H9 (cell line): ENCODE results near the gene DENND1A. TPM values are rescaled to one million over a fixed set of nuclear protein-coding genes. Genes with fewer than 3 reads are reported as not detected.

Source experiments
- DNase-seq: peaks from one replicate; pipeline ENCODE4 v3.0.0-alpha.2; 2017
- H2AFZ ChIP-seq: one replicate; pipeline ENCODE4 v1.6.1; 2013; ENCODE audit warnings: mild to moderate bottlenecking, low read length, control low read depth, moderate library complexity
- H2AK5ac ChIP-seq: 2 replicates; pipeline ENCODE4 v1.6.1; 2013; ENCODE audit warnings: low read length, control low read depth, mixed read lengths; ENCODE audit not compliant: insufficient read length
- H2BK120ac ChIP-seq: one replicate; pipeline ENCODE4 v1.6.1; 2013; ENCODE audit warnings: low read depth, mild to moderate bottlenecking, low read length, control low read depth, inconsistent platforms; ENCODE audit not compliant: poor library complexity, severe bottlenecking
- H2BK12ac ChIP-seq: 2 replicates; pipeline ENCODE4 v1.6.1; 2013; ENCODE audit warnings: low read length, control low read depth, mixed read lengths, low read depth; ENCODE audit not compliant: insufficient read length
- H2BK15ac ChIP-seq: 2 replicates; pipeline ENCODE4 v1.6.1; 2013; ENCODE audit warnings: low read depth, low read length, control low read depth
- H2BK20ac ChIP-seq: one replicate; pipeline ENCODE4 v1.6.1; 2013; ENCODE audit warnings: low read depth, mild to moderate bottlenecking, low read length, control low read depth, inconsistent platforms; ENCODE audit not compliant: poor library complexity, severe bottlenecking
- H2BK5ac ChIP-seq: 2 replicates; pipeline ENCODE4 v1.6.1; 2013; ENCODE audit warnings: low read length, control low read depth, mixed read lengths; ENCODE audit not compliant: insufficient read length
- H3K14ac ChIP-seq: 2 replicates; pipeline ENCODE4 v1.6.1; 2013; ENCODE audit warnings: low read length, control low read depth; ENCODE audit not compliant: insufficient read depth
- H3K18ac ChIP-seq: 2 replicates; pipeline ENCODE4 v1.6.1; 2013; ENCODE audit warnings: low read depth, mild to moderate bottlenecking, mixed read lengths, low read length, control low read depth; ENCODE audit not compliant: insufficient read length
- H3K23ac ChIP-seq: 2 replicates; pipeline ENCODE4 v1.6.1; 2013; ENCODE audit warnings: low read length, control low read depth, mixed read lengths, low read depth; ENCODE audit not compliant: insufficient read length
- H3K23me2 ChIP-seq: 2 replicates; pipeline ENCODE4 v1.6.1; 2013; ENCODE audit warnings: low read depth, mild to moderate bottlenecking, mixed read lengths, low read length, control low read depth; ENCODE audit not compliant: insufficient read length, poor library complexity, severe bottlenecking
- H3K27ac ChIP-seq: 2 replicates; pipeline ENCODE4 v1.5.1; 2013; ENCODE audit warnings: low read length, control low read depth, mixed read lengths, low read depth; ENCODE audit not compliant: insufficient read length
- H3K27me3 ChIP-seq: 2 replicates; pipeline ENCODE4 v1.6.1; 2013; ENCODE audit warnings: low read length, control low read depth, inconsistent platforms; ENCODE audit not compliant: insufficient read depth
- H3K4ac ChIP-seq: 2 replicates; pipeline ENCODE4 v1.6.1; 2013; ENCODE audit warnings: low read depth, mild to moderate bottlenecking, control low read depth, inconsistent platforms, low read length, moderate library complexity
- H3K4me1 ChIP-seq: 2 replicates; pipeline ENCODE4 v1.6.1; 2013; ENCODE audit warnings: low read length, control low read depth, inconsistent platforms; ENCODE audit not compliant: insufficient read depth
- H3K4me2 ChIP-seq: 2 replicates; pipeline ENCODE4 v1.6.1; 2013; ENCODE audit warnings: low read length, control low read depth, mixed read lengths; ENCODE audit not compliant: insufficient read length, insufficient read depth
- H3K56ac ChIP-seq: 2 replicates; pipeline ENCODE4 v1.6.1; 2013; ENCODE audit warnings: low read depth, mild to moderate bottlenecking, mixed read lengths, low read length, control low read depth; ENCODE audit not compliant: insufficient read length
- H3K79me1 ChIP-seq: 2 replicates; pipeline ENCODE4 v1.6.1; 2013; ENCODE audit warnings: low read depth, mild to moderate bottlenecking, moderate library complexity, low read length, control low read depth, inconsistent platforms; ENCODE audit not compliant: insufficient read depth, poor library complexity, severe bottlenecking
- H3K79me2 ChIP-seq: 2 replicates; pipeline ENCODE4 v1.6.1; 2013; ENCODE audit warnings: low read length, control low read depth, inconsistent platforms; ENCODE audit not compliant: insufficient read depth
- H3K9ac ChIP-seq: 2 replicates; pipeline ENCODE4 v1.6.1; 2013; ENCODE audit warnings: low read length, control low read depth, mixed read lengths; ENCODE audit not compliant: insufficient read length; ENCODE audit errors: extremely low read depth
- H3K9me3 ChIP-seq: one replicate; pipeline ENCODE4 v1.6.1; 2013; ENCODE audit warnings: low read depth, low read length, inconsistent platforms; ENCODE audit not compliant: control insufficient read depth
- H3T11ph ChIP-seq: one replicate; pipeline ENCODE4 v1.6.1; 2013; ENCODE audit warnings: mild to moderate bottlenecking, low read length, control low read depth, inconsistent platforms
- H4K20me1 ChIP-seq: one replicate; pipeline ENCODE4 v1.6.1; 2013; ENCODE audit not compliant: control insufficient read depth, insufficient read length, insufficient read depth
- H4K5ac ChIP-seq: 2 replicates; pipeline ENCODE4 v1.6.1; 2013; ENCODE audit warnings: low read depth, mild to moderate bottlenecking, mixed read lengths, low read length, control low read depth; ENCODE audit not compliant: insufficient read length
- H4K8ac ChIP-seq: replicated peaks from 2 replicates; pipeline ENCODE4 v1.6.1; 2013; ENCODE audit warnings: low read length, control low read depth, mixed read lengths, low read depth; ENCODE audit not compliant: insufficient read length
- H4K91ac ChIP-seq: 2 replicates; pipeline ENCODE4 v1.6.1; 2013; ENCODE audit warnings: low read depth, mild to moderate bottlenecking, moderate library complexity, mixed read lengths, low read length, control low read depth; ENCODE audit not compliant: insufficient read length
- H3K27ac Mint-ChIP-seq, 3 experiments: 2 replicates in 2 of 3; 3 replicates in 1 of 3; pipeline ENCODE4 v1.8.0; 2020 to 2021; ENCODE audit warnings: mixed read lengths in 3 of 3, mild to moderate bottlenecking in 1 of 3, moderate library complexity in 1 of 3
- H3K27me3 Mint-ChIP-seq: 2 replicates; pipeline ENCODE4 v1.8.0; 2021; ENCODE audit warnings: low read depth, mild to moderate bottlenecking, moderate library complexity, mixed read lengths
- H3K36me3 Mint-ChIP-seq, 3 experiments: 2 replicates in 2 of 3; 3 replicates in 1 of 3; pipeline ENCODE4 v1.8.0; 2020 to 2021; ENCODE audit warnings: low read depth in 3 of 3, mixed read lengths in 3 of 3; ENCODE audit not compliant: insufficient read depth in 1 of 3
- H3K4me1 Mint-ChIP-seq, 2 experiments: 2 replicates each; pipeline ENCODE4 v1.8.0; 2020; ENCODE audit warnings: mixed read lengths in 2 of 2
- H3K4me3 Mint-ChIP-seq, 2 experiments: 2 replicates in 1 of 2; 3 replicates in 1 of 2; pipeline ENCODE4 v1.8.0; 2020 to 2021; ENCODE audit warnings: mild to moderate bottlenecking in 2 of 2, mixed read lengths in 2 of 2, moderate library complexity in 1 of 2
- H3K9me3 Mint-ChIP-seq, 2 experiments: 2 replicates in 1 of 2; 3 replicates in 1 of 2; pipeline ENCODE4 v1.8.0; 2020; ENCODE audit warnings: mild to moderate bottlenecking in 2 of 2, mixed read lengths in 2 of 2, moderate library complexity in 1 of 2
- CTCF ChIP-seq: fragments of 200-600 bp; sonication (generic); conservative IDR thresholded peaks from 3 replicates; pipeline ENCODE4 v1.8.0; 2021; ENCODE audit warnings: antibody characterized with exemption, mild to moderate bottlenecking
- WGBS: extraction: QIAGEN DNeasy Blood & Tissue Kit; methylation state at CpG from one replicate; pipeline ENCODE4 v1.1.7; 2013; ENCODE audit warnings: missing lambda C conversion rate, low lambda C conversion rate, mixed read lengths; ENCODE audit not compliant: insufficient read length; ENCODE audit errors: extremely low coverage; 5-methylcytosine and 5-hydroxymethylcytosine counted together
- total RNA-seq: library from RNA; stranded (reverse); gene quantifications from 2 replicates; pipeline ENCODE4 v1.2.1, GENCODE V29; 2021

Gene DENND1A
- total RNA-seq, 1 experiment from 2014 or later, result 20.4 TPM

GRCh38 chr9:123678878-123679329 is 251.0 kb downstream of the DENND1A start:
- Mint-ChIP-seq H3K4me1 (no peaks in the 10 kb centered on the region; a peak in 1 of 4 replicates), H3K9me3 (peaks cover 8 to 11% of the 10 kb centered on the region in 2 experiments), H3K27ac (no peak overlapping the region; a peak in 1 of 7 replicates), H3K4me3 (no peak overlapping the region), H3K36me3 (peaks cover 8 to 35% (median 30%) of the 10 kb centered on the region in 3 experiments), H3K27me3 (peaks cover 1% of the 10 kb centered on the region; the same call in 1 of the 2 replicates)
- H2BK12ac ChIP-seq, result no peak overlapping the region
- H3K9me3 ChIP-seq, result no peaks in the 10 kb centered on the region
- no peak overlapping the region for H2AFZ ChIP-seq
- no peak overlapping the region for H3K18ac ChIP-seq
- no peaks in the 10 kb centered on the region for H3K27me3 ChIP-seq
- H3K4me2 ChIP-seq, result no peak overlapping the region
- no peak for TF ChIP-seq CTCF
- H3K56ac ChIP-seq, result no peak overlapping the region
- no peak overlapping the region for H2BK15ac ChIP-seq
- no peak overlapping the region for H2BK5ac ChIP-seq
- H2BK20ac ChIP-seq, result no peak overlapping the region
- no peaks in the 10 kb centered on the region for H3K79me2 ChIP-seq
- no peak overlapping the region for H2BK120ac ChIP-seq
- H3K23ac ChIP-seq, result no peak overlapping the region
- no peak overlapping the region for H3K9ac ChIP-seq
- no peaks in the 10 kb centered on the region for H3K23me2 ChIP-seq
- no peak overlapping the region for H4K5ac ChIP-seq
- no peak overlapping the region for H3K27ac ChIP-seq
- DNase-seq, result no peak
- H3T11ph ChIP-seq, result no peak overlapping the region
- no peaks in the 10 kb centered on the region for H4K20me1 ChIP-seq
- H3K79me1 ChIP-seq, result no peaks in the 10 kb centered on the region
- no peak overlapping the region for H3K4ac ChIP-seq
- no peak overlapping the region for H4K91ac ChIP-seq
- no peak overlapping the region for H3K14ac ChIP-seq
- no peak overlapping the region for H4K8ac ChIP-seq
- no CpG with 5 or more reads among the region's 5 CpGs for WGBS
- H2AK5ac ChIP-seq, result no peak overlapping the region
- H3K4me1 ChIP-seq, result no peaks in the 10 kb centered on the region
